SH-SY5Y (cell line): ENCODE measurements around the gene PLA2G4F.

Experiments used
- GATA2 ChIP-seq: IDR thresholded peaks from 2 replicates; pipeline ENCODE4 v1.6.1; 2011; ENCODE audit warnings: mild to moderate bottlenecking, low read depth, low read length
- GATA3 ChIP-seq: IDR thresholded peaks from 2 replicates; pipeline ENCODE4 v1.6.1; 2011; ENCODE audit warnings: low read depth, mild to moderate bottlenecking, low read length, moderate library complexity

DNA sequence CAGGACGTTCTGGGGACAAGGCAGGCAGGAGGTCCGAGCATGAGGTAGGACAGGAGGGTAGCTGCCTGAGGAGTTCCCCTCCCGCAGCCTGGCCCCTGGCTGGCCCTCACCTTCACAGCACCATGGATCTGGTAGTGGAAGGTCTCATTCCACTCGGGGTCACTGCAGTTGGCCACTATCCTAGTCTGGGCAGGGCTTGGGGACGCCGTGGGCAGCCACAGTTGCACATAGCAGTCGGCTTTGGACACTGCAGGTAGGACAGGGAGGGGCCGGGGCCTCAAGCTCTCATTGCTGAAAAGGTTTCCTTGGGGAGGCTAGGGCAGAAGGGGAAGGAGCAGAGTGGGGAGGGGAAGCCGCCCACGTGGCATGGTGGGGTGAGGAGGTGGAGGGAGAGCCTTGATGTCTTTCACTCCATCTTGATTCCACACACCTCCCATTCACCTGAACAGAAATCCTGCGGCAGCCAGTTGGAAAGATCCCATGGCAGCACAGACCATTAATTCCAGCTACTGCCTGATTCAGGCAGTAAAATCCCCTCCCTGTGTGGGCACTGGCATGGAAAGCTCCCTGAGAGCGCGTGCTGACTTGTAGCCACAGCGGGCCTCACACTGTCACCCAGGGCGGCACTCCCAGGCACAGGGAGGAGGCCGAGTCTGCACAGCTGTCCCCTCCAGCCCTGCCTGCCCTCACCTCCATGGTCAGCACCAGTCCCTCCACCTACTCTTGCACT lies 2.1 kb downstream of the PLA2G4F start:
- TF ChIP-seq GATA2 (no peak), GATA3 (no peak)
